GM12873 (cell line): ENCODE results near the gene SCN10A.

Experiments
- CTCF ChIP-seq: IDR thresholded peaks from 2 replicates; pipeline ENCODE4 v1.5.1; 2012; ENCODE audit warnings: low read depth, mild to moderate bottlenecking, moderate library complexity, low read length, control low read depth; ENCODE audit not compliant: insufficient read depth; ENCODE audit errors: missing control alignments

SCN10A gene

DNA sequence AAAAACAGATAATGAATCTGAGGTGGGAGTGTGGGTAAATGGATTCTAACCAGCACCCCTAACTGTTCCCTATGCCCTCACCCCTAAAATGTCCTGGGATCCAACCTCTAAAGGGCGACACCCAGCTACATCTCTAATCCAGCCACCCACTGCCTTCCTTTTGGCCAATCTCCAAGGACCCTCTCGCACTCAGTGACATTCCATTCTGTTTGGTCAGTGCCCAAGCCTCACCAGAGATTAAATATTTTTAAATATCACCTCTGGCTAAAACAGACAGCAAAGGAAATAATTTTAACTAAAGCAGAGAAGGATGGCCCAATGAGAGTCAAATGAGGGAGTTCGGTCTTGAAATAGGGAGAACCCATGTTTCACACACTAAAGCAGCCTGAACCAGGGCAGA lies 19.9 kb upstream of the SCN10A start:
- no peak for TF ChIP-seq CTCF

- TF ChIP-seq CTCF, result no peak
Observed at GRCh38 chr3:38834717-38835116, 18.7 kb upstream of the SCN10A start.

DNA sequence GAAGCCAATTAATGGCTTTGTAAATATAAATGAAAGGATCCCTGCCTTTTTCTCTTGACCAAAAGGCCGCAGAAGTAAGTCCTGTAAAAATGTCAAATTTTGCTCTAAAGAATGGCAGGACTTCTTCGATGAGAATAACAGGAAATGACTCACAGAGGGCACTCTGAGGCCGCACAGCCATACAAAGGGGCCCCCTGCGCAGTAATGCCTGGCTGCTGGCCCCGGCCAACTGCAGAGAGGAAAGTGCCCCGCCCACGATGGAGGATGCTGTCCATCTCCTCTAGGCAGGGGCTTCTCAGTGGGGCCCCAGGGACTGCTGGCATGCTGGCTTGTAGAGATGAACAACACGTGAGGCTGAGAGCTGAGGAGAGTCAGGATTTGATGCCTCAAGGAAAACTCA lies 18.1 kb upstream of the SCN10A start:
- TF ChIP-seq CTCF, result no peak

- TF ChIP-seq CTCF, result no peak
Observed at GRCh38 chr3:38829404-38829803, 13.4 kb upstream of the SCN10A start.

DNA sequence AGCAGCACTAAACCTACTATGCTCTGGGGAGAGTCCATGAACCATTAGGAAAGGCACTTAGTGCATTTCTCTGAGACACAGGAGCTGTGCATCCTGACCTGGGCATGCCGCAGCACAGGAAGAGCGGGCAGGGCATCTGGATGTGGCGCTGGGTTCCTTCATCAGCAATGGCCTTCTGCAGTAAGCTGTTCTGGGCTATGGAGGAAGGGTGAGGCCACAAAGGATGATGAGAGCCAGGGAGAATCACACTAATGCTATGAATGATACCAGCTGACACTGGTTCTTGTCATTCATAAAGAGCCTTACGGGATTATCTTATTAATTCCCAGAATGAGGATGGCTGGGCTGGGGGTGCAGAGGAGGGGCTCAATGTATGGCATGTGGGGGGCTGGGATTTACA lies 12.7 kb upstream of the SCN10A start:
- no peak for TF ChIP-seq CTCF

DNA sequence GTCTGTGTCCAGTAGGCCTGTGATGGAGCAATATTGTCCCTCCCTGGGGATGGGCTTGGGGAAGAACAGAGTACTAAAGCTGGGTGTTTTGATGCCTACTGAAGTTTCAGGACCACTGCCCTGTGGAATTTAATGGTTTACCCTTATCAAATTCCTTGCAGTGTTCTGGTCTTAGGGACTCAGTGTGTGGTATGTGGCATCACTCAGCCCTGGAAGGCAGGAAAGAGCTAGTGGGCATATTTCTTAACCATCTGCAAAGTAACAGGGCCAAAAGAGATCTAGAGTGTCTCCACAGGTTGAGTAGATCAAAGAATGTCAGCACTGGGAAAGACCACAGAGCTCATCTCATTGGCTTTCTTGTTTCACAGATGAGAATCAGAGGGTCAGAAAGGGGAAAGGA lies 11.8 kb upstream of the SCN10A start:
- TF ChIP-seq CTCF, result no peak

- TF ChIP-seq CTCF, result no peak
Observed at GRCh38 chr3:38826001-38826400, 10.0 kb upstream of the SCN10A start.

DNA sequence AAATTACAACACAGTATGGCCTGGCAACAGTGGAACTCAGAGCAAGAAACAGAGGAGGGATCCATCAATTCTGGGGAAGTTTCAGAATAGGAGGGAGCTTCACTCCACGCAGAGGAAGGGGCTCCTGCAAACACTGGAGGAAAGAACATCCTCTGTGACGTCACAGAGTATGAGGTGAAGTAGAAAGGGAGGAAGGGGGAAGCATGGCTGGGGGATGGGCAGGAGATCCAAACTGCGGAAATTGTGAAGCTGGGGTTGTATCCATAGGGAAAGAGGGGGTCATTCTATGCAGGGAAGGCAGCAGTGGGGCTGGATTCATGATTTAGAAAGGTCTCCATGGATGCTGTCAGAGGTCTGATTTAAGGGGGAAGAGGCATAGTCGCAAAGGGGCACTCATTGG lies 8.3 kb upstream of the SCN10A start:
- TF ChIP-seq CTCF, result no peak
